Mesothelial cell of epicardium (in vitro differentiated cells): ENCODE data around the gene KCTD11. TPM values are rescaled to one million over a fixed set of nuclear protein-coding genes. Genes with fewer than 3 reads are reported as not detected.

Experiments used
- DNase-seq, 2 experiments: peaks; one replicate each; pipeline ENCODE4 v3.0.0; 2021; ENCODE audit warnings: low spot score in 2 of 2; ENCODE audit not compliant: unreplicated experiment in 2 of 2
- H3K27ac Mint-ChIP-seq: 2 replicates; pipeline ENCODE4 v1.8.0; 2021; ENCODE audit warnings: mixed read lengths
- H3K27me3 Mint-ChIP-seq: 2 replicates; pipeline ENCODE4 v1.8.0; 2021; ENCODE audit warnings: low read depth, mixed read lengths
- H3K36me3 Mint-ChIP-seq: 2 replicates; pipeline ENCODE4 v1.8.0; 2021; ENCODE audit warnings: mixed read lengths
- H3K4me1 Mint-ChIP-seq: 2 replicates; pipeline ENCODE4 v1.8.0; 2021; ENCODE audit warnings: mixed read lengths
- H3K4me3 Mint-ChIP-seq: 2 replicates; pipeline ENCODE4 v1.8.0; 2021; ENCODE audit warnings: mild to moderate bottlenecking, moderate library complexity, mixed read lengths
- H3K9me3 Mint-ChIP-seq: 2 replicates; pipeline ENCODE4 v1.8.0; 2021; ENCODE audit warnings: mixed read lengths
- CTCF ChIP-seq: fragments of 200-600 bp; sonication (generic); IDR thresholded peaks from one replicate; pipeline ENCODE4 v1.5.0; 2021; ENCODE audit warnings: antibody characterized with exemption; ENCODE audit not compliant: unreplicated experiment
- total RNA-seq: library from RNA; stranded (reverse); gene quantifications from 3 replicates; pipeline ENCODE4 v1.2.1, GENCODE V29; 2021

The KCTD11 gene
- total RNA-seq, 1 donor from 2014 or later, result 17.7 TPM

GRCh38 chr17:7388856-7389255, 36.9 kb downstream of the KCTD11 start:
- Mint-ChIP-seq H3K27ac (no peak overlapping the region), H3K4me1 (peaks cover 6% of the 10 kb centered on the region), H3K27me3 (peaks cover 4% of the 10 kb centered on the region), H3K4me3 (no peak overlapping the region), H3K9me3 (no peaks in the 10 kb centered on the region), H3K36me3 (peaks cover 18% of the 10 kb centered on the region)
- TF ChIP-seq CTCF, result no peak
- DNase-seq, result no peak

DNA sequence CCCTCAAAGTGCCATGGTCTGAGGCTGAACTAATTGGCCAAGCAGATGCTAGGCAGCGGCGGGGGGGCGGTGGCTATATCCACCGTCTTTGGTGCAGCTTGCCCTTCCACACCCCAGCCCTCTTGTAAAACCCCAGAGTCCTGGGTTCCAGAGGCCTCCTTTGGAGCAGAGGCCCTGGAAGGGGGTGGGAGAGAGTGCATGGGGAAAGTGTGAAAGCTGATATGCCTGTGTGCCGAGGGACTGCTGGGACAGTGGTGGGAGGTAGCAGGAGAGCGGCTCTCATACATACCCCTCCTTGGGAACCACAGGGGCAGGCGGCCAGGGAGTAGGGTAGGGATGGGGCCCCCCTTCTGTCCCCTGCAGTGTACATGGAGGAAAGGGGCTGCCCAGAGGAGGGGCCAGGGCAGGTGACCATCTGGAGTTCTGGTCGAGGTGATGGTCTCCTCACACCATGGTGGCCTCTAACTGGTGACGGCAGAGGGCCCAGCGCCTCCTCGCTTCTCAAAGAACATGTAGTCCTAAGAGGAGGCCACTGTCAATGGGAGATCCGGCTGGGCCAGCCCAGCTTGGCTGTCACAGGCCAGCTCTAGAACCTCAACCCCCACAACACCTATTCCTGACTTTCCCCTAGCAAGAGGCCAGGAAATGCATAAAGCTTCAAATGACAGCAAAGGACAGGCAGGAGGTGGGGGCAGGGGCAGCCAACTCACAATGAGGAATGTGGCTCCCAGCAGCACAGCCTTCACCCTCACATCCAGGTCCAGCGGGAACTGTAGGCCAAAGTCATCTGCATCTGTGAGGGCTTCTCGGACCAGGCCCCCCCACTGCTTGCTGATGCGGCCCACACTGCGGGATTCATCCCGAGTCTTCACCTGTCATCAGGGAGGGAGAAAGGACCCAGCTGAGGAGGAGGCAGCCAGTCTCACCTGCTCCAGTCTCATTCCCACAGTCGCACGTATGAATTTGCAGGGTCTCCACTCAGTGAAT, 38.3 kb downstream of the KCTD11 start:
- no peaks in the 10 kb centered on the region for H3K27me3 Mint-ChIP-seq
- peaks cover 16% of the 10 kb centered on the region for H3K36me3 Mint-ChIP-seq
- DNase-seq, result no peak
- H3K4me1 Mint-ChIP-seq, result peaks cover 12% of the 10 kb centered on the region
- no peak overlapping the region for H3K27ac Mint-ChIP-seq
- no peaks in the 10 kb centered on the region for H3K9me3 Mint-ChIP-seq
- H3K4me3 Mint-ChIP-seq, result no peak overlapping the region
- no peak for TF ChIP-seq CTCF

- Mint-ChIP-seq H3K27me3 (no peaks in the 10 kb centered on the region), H3K36me3 (peaks cover 16% of the 10 kb centered on the region), H3K4me3 (no peak overlapping the region), H3K4me1 (peaks cover 12% of the 10 kb centered on the region), H3K27ac (no peak overlapping the region), H3K9me3 (no peaks in the 10 kb centered on the region)
- DNase-seq, result no peak
- no peak for TF ChIP-seq CTCF
Measured at GRCh38 chr17:7391307-7391706, 39.3 kb downstream of the KCTD11 start.

GRCh38 chr17:7392696-7393612, 41.0 kb downstream of the KCTD11 start:
- H3K36me3 Mint-ChIP-seq, result peaks cover 16% of the 10 kb centered on the region
- H3K4me1 Mint-ChIP-seq, result peaks cover 12% of the 10 kb centered on the region
- TF ChIP-seq CTCF, result no peak
- peak overlapping the region; percentile 90 for H3K4me3 Mint-ChIP-seq
- no peaks in the 10 kb centered on the region for H3K9me3 Mint-ChIP-seq
- peak overlapping the region; percentile 66 for H3K27ac Mint-ChIP-seq
- no peak for DNase-seq
- H3K27me3 Mint-ChIP-seq, result no peaks in the 10 kb centered on the region

DNA sequence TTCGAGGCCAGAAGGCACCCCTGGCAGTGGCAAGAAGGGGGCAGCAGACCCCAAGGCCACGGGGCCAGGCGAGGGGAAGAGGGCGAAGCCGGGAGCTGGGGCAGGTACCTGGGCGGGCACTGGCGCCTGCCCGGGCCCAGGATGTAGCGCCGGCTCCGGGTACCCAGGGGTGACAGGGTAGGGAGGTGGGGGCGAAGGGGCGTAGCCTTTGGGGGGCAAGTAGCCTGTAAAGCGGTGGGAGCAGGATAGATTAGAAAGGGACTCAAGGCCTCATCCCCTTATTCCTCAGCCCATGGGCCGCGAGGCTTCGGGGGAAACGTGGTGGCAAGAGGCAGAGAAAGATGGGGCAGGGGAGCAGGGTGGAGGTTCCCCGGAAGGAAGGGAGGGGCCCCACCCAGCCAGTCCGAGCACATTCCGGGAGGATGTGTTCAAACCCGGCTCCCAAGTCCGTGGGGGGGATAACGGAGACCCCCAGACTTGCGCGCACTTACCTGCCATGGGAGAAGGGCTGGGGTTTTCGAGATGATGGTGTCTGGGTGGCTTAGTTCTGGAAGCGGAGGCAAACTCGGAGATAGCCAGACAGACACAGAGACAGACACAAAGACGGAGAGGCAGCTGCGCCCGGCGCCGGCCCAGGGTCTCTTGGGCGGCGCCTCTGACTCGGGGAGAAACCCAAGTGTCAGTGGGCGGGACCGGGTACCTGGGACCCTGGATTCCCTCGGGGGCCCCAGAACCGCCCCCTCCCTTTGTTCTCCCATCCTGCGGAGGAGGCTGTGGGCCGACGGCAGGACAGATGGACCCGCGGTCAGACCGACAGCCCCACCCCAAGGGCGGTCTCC, 41.9 kb downstream of the KCTD11 start:
- peak overlapping the region; percentile 88 for H3K27ac Mint-ChIP-seq

More for the DNA sequence above, 41.9 kb downstream of the KCTD11 start:
- no peak for TF ChIP-seq CTCF
- peaks cover 12% of the 10 kb centered on the region for H3K4me1 Mint-ChIP-seq
- H3K36me3 Mint-ChIP-seq, result peaks cover 16% of the 10 kb centered on the region
- no peak for DNase-seq
- H3K9me3 Mint-ChIP-seq, result no peaks in the 10 kb centered on the region
- no peaks in the 10 kb centered on the region for H3K27me3 Mint-ChIP-seq
- peak overlapping the region; percentile 90 for H3K4me3 Mint-ChIP-seq
